Measurements from ENCODE around the gene PSD4.

Gene PSD4

DNA sequence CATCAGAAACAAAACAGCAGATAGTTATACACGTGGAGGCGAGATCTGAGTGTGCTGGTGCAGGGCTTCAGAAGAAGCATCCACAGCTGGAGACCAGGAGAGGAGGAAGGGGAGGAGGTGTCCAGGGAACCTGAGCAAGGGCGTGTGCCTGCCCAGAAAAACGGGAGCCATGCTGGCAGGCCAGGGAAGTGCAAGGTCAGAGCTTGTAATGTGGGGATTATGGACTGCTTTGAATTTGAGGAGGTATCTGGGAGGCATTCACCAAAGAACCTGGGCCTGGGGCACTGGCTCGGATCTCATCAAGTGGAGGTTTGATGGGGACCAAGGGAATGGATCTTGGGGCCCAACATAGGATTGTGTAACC is 12.6 kb downstream of the PSD4 start:
- DNase-seq, result no peak

DNA sequence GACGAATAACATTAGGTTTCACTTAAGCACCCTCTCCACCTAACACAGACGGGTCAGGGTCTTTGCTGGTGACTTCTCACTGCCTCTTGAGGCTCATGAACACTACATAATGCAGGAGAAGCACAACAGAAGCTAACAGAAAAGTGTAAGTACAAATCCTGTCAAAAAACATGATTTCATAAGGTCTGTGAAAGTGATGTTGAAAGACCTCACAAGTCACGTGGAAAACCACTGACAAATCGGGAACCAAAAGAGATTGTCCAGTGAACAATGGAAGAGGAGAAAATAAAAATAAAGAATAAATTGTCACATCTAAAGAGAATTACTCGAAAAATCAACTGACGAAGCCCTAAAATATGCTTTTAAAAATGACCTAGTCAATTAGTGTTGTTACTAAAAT is 14.0 kb downstream of the PSD4 start:
- no peak for DNase-seq

DNA sequence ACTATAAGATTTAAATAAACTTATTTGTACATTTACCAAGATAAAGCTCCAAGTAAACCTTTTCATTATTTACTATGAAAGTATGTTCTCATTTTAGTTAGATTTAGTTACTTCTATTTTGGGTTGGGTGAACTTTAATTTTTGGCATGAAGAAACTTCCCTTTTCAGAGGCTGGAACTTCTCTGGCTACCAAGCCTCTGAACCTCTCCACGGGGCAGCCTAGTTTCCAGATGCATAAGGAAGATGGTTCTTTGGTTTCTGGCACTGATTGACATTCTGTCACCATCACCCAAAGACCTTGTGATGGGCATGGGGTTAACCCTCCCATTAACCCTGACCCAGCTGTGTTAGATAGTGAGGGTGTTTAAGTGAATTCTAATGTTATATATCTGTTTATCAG is 17.1 kb downstream of the PSD4 start:
- DNase-seq, result no peak

DNA sequence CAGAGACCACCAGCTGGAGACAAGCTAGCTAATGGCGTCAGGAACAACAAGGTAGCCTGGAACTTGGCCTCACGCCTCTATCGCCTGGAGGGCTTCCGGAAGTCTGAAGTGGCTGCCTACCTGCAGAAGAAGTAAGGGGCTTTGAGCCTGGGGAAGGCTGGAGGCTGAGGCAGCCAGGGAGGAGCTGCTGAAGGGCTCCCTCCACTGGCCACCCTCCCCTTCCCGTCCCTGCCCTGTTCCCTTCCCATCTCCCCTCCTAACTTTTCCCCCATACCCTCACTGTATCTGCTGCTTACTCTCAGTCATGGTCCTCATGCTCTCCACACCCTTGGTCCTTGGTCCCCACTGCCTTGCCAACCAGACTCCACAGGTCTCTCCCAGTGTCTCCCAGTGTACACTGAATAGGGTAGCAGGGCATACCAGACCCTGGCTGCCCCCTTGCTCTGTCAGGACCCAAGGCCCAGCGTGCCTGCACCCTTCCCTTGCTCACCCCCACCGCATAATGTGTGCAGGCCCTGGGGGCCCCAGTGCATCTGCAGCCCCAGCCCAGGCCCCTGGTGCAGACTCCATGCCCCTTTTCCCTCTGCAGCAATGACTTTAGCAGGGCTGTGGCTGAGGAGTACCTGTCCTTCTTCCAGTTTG is 18.8 kb downstream of the PSD4 start:
- DNase-seq, result no peak

DNA sequence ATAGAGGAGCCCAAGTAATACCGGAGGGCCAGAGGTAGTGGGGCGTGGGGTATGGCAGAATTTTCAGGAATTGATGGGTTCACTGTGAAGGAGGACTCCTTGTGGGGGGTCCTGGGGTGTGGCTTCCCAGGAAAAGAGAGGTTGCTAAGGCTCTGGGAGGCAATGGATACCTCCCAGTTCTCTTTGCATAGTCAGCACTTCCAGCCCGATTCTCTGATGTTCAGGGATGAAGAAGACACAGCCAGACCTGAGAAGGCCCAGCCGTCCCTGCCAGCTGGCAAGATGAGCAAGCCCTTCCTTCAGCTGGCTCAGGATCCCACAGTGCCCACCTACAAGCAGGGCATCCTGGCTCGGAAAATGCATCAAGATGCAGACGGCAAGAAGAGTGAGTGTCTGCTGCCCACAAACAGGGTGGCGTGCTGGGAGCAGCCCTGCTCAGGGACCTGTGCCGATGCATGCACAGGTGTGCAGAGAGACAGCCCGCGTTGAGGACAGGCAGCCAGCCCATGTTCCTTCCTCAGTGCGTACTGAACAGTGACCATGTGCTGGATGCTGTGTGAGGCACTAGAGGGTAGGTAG is 22.2 kb downstream of the PSD4 start:
- no peak for DNase-seq

DNA sequence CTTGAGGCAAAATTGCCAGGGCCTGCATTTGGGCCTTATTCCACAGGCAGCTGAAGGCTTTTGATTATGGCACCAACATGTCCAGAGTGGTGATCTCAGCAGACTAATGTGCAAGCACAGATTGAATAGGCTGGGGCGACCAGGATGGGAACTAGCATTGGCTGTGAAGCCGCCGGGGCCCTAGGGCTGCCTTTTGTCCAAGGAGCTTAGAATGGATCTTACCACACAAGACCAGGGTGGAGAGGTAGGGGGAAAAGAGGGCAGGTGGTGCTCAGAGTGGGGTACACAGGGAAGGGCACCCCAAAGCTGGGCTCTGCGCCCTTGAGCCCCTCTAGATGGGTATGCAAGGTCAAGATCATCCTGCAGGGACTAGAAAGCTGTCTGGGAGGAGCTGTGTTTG is 23.1 kb downstream of the PSD4 start:
- no peak for DNase-seq

DNA sequence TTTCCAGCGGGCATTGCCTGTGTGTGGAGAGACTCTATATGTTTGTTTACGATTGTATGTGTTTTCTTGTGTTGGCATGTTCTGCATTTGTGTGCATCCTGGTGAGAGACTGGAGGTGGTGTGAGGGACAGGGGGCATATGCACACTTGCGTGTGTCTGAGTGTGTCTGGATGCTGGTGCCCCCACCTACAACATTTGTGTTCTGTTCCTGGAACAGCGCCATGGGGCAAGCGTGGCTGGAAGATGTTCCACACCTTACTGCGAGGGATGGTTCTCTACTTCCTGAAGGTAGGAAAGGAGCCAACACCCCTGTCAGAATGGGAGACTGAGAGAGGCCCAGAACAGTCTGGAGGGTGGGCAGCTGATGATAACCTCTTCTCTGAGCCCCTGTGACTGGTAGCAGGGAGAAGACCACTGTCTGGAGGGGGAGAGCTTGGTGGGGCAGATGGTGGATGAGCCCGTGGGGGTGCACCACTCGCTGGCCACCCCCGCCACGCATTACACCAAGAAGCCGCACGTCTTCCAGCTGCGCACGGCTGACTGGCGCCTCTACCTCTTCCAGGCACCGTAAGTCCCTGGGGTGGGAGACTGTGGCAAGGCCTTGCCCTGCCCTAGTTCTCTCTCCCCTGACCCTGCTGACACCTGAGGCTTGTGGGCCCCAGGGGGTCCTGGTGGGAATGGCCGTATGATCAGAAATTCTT is 23.7 kb downstream of the PSD4 start:
- no peak for DNase-seq

DNA sequence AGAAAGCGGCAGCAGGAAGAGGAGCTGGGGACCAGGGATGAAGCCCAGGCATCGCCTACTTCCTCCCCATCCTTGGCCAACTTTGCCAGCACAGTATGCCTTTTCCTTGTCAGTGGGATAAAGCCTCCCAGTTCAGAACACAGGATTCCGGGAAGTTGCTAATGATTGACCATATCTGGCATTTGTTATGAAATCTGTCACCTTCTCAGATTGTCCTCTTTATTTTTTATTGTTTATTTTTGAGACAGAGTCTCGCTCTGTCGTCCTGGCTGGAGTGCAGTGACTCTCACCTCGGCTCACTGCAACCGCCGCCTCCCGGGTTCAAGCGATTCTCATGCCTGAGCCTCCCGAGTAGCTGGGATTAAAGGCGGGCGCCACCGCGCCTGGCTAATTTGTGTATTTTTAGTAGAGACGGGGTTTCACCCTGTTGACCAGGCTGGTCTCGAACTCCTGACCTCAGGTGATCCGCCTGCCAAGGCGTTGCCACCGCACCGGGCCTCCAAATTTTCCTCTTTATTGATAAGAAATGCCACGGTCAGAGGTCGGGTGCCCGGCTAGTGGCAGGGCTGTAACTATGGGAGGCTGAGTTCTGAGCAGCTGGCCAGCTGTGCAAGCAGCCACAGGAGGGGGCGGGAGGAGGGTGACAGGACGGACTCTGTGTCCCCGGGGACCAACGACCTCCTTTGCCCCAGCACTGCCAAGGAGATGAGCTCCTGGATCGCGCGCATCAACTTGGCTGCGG is 24.4 kb downstream of the PSD4 start:
- DNase-seq, result no peak

DNA sequence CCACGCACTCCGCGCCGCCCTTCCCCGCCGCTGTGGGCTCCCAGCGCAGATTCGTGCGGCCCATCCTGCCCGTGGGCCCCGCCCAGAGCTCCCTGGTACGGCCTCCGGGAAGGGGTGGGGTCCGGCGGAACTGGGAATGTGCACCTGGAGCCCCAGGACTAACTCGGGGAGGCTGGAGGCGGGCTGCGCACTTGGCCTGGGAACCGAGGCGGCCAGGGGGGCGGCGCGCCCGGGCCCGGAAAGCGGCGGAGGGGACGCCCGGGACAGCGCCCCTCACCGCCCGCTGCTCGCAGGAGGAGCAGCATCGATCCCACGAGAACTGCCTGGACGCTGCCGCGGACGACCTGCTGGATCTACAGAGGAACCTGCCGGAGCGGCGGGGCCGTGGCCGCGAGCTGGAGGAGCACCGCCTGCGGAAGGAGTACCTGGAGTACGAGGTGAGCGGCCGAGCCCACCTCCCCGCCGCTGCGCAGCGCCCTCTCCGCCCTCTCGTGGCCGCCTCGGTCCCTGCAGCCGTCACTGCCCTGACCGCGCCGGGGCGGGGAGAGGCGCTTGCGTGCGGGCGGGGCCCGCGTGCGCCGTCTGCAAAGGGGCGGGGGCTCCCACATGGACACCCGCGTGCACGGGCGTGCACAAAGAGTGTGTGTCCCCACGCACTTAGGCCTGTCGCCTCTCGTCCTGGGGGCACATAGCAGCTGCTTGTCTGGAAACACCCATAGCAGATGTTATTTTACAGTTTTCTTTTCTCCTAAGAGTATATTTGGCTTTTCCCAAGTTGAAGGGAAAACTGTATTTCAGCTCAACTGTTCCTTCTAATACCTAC is 25.2 kb downstream of the PSD4 start:
- peak; percentile 22 for DNase-seq

DNA sequence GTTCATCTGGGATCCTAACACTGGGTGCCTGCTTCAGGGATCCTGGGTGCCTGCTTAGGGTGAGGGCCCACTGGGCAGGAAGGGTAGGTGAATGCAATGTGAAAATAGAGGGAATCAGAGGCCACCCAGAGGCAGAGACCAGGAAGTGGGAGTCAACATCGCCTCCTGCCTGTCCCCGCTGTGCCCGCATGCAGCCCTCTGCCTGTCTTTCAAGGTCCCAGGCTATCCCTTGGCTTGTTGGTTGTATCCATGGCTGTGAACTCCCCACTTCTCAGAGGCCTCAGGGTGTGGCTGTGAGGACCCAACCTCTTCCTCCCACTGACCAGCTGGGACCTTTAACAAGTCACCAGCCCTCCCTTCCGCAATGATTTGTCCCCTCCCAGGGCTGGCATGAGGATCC is 26.5 kb downstream of the PSD4 start:
- DNase-seq, result no peak

DNA sequence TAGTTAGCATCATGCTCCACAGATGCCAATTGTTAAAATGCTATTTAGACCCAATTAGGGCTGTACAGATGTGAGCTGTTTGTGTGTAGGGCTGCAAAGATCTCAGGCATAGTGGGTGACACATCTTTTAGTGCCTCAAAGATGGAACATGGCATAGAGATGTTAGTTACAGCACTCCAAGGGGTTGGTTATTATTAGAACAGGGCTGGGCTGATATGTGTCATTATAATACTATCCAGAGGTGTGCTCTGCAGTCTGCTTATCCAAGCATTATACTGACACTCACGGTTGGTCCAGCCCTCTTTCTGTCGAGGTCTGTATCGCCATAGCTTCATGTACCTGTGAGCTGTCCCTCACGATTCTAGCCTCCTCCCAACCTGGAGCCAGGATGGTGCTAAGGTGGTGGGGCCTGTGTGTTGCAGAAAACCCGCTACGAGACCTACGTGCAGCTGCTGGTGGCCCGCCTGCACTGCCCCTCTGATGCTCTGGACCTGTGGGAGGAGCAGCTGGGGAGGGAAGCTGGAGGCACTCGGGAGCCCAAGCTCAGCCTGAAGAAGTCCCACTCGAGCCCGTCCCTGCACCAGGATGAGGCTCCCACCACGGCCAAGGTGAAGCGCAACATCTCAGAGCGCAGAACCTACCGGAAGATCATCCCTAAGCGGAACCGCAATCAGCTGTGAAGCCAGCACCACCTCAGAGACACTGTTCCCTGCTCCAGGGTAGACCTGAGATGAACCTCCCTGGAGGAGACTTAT is 27.1 kb downstream of the PSD4 start:
- no peak for DNase-seq

DNA sequence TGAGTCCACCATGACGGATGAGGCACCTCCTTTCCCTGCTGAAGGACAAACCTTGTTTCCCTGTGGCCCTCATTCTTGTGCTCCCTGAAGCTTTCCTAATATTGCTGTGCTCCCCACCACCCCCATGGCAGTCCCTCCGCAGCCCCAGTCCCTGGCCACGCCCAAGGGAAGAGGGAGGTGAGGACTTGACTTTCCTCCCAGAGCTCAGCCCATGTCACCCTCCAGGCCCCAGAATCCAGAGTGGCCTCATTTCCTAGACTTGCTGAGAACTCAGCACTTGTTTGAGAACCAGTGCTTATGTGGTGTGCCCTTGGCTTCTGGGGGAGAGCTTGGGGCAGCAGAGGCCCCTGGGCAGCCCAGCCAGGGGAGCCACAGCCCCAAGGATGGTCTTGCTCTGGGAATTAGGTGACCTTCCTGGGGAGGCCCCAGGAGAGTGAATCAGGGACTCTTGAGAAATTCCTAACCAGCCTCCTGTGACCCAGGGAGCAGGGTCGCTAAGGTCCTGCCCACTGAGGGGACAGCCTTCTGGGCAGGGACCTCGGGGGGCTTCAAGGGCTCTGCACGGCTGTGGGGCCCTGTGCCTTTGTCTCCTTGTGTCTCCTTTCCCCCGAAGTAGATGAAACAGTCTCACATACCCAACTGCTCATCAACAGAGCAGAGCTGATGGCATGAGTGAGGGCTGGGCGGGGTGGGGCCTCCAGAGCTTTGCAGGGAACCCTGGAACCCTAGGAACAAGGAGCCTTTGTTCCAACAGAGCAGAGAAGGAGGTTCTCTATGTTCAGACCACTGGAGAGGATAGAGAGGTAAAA is 27.9 kb downstream of the PSD4 start:
- no peak for DNase-seq

DNA sequence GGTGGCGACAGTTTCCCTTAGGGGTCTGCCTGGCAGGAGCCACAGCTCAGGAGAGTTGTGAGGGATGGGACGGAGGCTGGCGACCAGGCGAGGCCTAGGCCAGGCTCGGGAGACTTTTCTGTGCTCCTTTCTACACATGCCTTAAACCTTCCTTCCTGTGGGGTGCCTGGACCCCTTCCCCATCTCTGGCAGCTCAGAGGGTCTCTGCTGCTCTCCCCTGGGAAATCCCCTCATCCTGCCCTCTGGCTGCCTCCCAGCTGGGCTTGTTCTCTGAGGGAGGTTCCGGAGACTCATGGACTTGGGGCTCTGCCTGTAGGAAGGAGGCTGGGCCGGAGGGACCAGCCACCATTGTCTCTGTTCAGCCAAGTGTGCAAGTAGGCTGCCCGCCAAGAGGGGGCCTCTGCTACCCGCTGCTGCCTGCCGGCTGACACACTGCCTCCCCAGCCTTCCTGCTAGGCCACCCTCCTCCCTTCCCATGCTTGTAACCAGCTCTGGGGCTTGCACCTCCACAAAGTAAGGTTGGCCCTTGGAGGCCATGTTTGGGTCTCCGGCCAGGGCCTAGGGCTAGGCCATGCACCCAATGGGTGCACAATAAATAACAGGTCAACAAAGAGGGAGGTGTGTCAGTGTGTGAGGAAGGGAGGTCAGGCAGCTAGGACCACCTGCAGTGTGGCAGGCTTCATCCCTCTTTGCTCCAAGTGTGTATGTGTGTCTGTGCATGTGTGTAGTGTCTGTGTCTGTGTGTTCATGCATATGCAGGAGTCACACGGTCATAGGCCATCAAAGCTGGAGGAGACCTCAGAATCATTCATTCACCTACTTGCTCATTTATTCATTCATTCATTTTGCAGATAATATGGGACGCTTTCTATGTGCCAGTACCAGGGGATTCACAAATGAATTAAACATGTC is 28.8 kb downstream of the PSD4 start:
- DNase-seq, result no peak

DNA sequence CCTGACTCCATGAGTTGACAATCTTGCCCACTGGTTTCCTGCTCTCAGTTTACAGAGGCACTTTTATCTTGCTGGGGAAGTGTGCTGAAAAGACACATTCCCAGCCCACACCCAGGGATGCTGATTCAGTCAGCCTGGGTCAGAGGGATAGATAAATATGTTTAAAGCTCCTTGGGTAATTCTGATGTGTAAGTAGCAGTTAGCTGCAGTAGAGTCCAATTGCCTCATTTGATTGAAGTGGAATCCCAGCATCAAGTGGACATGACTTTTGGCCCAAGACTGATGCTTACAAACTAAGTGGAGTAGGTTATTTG is 29.4 kb downstream of the PSD4 start:
- DNase-seq, result no peak

DNA sequence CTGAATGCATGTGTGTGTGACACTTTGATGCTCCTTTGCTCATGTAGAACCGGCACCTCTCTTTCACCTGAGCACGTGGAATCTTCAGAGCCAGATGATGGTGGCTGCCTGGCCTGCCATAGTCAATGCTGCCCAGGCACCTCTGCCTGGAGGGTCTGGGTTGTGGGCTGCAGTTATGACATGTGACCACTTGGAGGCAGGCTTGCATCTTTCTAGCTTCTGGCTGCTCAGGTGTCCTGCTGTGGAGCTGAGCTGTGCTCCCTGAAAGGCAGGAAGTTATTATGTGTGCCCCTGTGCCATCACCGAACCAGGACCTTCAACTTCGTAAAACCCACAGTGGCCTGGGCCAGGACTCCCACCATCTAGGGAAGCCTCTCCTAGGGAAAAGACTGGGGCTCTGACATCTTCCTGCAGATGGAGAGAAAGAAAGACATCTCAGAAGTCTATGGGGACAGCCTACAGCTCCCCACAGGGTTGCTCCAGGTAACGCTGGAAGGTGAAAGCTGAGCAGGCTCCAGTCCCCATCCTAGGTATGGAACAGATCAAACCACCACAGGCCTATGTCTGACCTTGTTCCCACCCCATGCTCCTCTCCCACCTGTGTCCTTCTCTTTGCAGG is 30.2 kb downstream of the PSD4 start:
- no peak for DNase-seq

DNA sequence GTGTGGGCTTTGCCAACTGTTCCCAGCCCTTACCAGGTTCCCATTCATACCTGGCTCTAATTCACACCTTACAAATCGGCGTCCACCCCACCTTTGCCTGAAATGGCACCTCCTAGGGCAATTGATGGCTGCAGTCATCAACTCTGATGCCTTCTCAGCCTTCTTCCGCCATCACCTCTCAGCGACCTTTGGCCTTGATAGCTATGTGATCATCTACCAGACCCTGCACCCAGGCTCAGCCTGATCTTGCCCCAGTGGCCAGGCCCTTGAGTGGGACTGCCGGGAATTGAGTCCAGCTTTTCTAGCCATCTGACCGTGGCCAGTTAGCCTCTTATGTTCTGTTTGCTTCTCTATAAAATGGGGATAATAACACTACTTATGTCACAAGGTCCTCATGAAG is 32.5 kb downstream of the PSD4 start:
- no peak for DNase-seq

DNA sequence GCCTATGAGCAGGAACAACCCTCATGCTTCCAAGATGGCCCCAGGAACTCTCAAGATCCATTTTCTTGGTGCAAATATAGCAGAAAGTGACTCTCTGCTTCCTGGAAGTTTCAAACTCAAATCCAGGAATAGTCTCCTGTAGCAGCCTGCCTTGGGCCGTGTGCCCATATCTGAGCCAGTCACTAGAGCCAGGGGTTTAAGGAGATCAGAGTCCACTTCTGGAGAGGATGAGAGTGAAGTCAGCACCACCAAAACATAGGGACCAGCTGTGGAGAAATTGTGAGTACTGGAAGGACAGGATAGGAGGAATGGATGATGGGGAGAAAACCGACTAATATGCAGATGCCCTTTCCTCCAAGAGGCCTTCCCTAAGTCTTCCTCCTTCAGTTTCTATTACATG is 33.2 kb downstream of the PSD4 start:
- DNase-seq, result no peak

DNA sequence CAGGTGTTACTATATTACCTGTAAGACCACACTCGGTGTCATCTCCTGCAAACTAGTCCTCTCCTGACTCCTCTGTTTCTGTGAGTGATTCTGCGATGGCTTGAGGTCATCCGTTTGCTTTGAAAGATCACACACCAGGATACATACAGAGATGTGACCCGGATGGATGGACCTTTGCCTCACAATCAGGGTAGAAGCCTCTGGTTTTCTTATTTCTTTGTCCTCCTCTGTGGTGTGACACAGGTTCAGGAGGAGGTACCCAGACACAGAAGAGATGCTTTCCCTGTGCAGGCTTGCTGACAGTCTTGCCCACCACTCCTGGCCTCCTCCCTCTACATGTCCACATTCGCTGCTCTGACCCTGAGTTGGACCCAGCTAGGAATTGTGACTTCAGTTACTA is 34.6 kb downstream of the PSD4 start:
- no peak for DNase-seq

DNA sequence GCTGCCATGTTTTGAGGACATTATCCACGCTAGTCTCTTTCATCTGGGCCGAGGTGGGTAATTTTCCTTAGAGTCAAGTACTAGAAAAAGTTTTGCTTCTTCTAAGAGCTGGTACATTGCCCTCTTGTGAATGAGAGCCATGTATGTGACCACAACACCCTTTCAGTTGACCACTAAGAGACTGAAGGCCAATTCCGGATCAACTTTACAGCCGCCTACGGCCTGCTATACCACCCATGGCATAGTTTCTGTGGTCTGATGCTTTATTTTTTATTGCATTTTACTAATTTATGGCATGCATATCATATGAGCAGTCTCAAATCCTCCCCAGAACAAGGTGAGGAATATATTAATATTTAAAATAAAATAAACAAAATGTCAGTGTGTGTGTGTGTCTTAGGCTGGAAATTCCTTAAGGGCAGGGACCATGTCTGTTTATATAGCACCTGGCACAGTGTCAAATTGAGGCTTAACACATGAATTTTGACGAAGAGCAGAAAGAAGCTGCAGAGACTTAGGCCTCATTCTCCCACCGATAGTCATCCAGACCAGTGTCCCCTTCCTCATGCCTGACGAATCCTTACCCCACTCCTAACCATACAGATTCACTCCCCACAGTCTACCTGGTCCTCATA is 35.4 kb downstream of the PSD4 start:
- DNase-seq, result no peak
